LNCAP (cell line): Measurements from ENCODE around the gene RBBP5.

ENCODE experiments used
- TF ChIP-seq, protein P1 (sequence below): fragments of 450-650 bp; IDR thresholded peaks from 2 replicates; pipeline ENCODE4 v1.5.1; 2017; ENCODE audit warnings: mild to moderate bottlenecking

Gene RBBP5

GRCh38 chr1:205124726-205125125, 2.9 kb upstream of the RBBP5 start:
- TF ChIP-seq, protein P1, sequence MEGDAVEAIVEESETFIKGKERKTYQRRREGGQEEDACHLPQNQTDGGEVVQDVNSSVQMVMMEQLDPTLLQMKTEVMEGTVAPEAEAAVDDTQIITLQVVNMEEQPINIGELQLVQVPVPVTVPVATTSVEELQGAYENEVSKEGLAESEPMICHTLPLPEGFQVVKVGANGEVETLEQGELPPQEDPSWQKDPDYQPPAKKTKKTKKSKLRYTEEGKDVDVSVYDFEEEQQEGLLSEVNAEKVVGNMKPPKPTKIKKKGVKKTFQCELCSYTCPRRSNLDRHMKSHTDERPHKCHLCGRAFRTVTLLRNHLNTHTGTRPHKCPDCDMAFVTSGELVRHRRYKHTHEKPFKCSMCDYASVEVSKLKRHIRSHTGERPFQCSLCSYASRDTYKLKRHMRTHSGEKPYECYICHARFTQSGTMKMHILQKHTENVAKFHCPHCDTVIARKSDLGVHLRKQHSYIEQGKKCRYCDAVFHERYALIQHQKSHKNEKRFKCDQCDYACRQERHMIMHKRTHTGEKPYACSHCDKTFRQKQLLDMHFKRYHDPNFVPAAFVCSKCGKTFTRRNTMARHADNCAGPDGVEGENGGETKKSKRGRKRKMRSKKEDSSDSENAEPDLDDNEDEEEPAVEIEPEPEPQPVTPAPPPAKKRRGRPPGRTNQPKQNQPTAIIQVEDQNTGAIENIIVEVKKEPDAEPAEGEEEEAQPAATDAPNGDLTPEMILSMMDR = no peak

DNA sequence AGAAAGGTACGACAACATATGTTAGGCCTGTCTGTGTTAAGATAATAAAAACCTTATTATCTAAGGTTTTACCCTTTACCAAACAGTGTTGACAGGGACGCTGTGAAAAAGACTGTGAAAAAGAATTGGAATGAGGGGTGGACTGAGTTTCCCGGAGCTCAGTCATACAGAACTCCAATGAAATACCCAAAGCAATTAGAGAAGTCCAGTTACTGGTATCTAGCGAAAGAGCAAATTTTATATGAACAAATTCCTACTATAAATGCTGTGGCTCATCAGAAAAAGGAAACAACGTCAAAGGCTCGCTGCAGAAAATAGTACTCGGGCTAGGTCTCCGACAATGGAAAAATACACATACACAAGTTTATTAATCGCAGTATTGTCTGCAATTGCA, 708 bp upstream of the RBBP5 start:
- TF ChIP-seq, protein P1 = peak; percentile 16; the same call in 1 of the 2 replicates

DNA sequence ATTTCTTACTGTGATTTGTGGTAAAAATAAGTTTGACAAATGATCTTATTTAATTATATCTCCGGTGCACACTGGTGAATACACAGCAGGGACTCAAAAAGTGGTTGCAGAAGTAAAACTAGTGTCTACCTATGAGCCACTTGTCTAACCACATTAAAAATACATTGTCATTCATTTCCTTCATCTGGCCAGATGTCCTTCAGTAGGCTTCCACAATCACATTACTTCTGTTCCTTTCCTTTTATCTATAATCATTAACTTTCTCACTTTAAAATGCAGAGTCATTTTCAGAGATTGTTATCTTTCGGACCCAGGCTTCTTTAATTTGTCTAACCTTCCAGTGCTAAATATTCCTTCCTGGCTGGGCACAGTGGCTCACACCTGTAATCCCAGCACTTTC, 3.0 kb downstream of the RBBP5 start:
- TF ChIP-seq, protein P1 = no peak

- TF ChIP-seq, protein P1 = no peak
These were observed 10.4 kb downstream of the RBBP5 start for GRCh38 chr1:205111354-205111753.

DNA sequence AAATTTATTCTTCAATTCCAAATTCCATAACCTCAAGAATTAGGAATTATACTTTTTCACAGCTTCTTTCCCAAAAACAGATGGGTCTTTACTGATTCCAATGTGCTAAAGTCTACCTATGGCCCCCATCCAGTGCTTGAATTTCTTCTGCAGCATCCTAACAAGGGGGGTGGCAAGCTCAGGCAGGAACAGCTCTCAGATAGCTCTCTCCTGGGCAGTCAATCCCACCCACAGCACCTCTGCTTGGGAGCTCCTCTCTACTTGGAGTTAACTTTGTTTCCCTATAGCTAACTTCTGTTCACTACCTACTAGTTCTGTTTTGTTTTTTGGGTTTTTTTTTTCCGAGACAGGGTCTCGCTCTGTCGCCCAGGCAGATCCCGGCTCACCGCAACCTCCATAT, 12.1 kb downstream of the RBBP5 start:
- TF ChIP-seq, protein P1 = no peak

- TF ChIP-seq, protein P1 = no peak
These were observed 12.5 kb downstream of the RBBP5 start for GRCh38 chr1:205109269-205109668.

- TF ChIP-seq, protein P1 = no peak
These were observed 13.3 kb downstream of the RBBP5 start for GRCh38 chr1:205108464-205108863.

GRCh38 chr1:205107327-205107726, 14.5 kb downstream of the RBBP5 start:
- TF ChIP-seq, protein P1 = no peak
